ENCODE data around the gene TRIM31.

DNA sequence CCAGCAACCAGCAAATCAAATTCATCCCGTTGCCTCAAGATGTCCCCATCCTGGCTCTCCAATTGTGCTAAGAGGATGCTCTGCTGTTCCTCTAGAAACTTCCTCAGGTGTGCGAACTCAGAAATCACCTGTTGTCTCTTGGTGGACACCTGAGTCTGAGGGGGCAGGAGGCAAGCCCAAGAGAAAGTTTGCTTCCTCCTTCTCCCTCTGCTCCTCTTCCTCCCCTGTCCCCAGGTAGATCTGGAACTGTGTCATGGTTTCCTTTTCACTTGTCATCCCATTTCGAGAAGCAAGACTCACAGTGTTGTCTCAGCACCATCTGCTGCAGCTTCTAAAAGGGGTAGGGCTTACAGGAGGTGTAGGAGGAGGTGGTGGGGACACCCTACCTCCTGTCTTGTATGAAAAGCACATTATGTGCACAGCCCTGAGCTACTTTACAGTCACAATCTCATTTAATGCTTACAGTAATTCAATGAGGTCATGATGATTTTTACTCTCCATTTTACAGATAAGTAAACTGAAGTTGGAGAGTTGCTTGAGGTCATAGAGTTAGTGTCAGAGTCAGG is 45.7 kb upstream of the TRIM31 start:
- TF ChIP-seq EZH2phosphoT487 (IDR thresholded peaks at IDR 0.05; ENCODE audit: insufficient read depth, low read depth) (no peak), EZH2 (IDR thresholded peaks at IDR 0.05; ENCODE audit: insufficient read depth, poor library complexity, severe bottlenecking) (no peak)

All from GM23248 (cell line).